ENCODE measurements around the gene TBC1D8.

TBC1D8 gene

GRCh38 chr2:101023327-101024107 is 127.7 kb downstream of the TBC1D8 start:
- no peak for DNase-seq

GRCh38 chr2:101022221-101022620 is 129.0 kb downstream of the TBC1D8 start:
- no peak for DNase-seq

- no peak for DNase-seq
Measured at GRCh38 chr2:101018934-101019333, 132.2 kb downstream of the TBC1D8 start.

DNA sequence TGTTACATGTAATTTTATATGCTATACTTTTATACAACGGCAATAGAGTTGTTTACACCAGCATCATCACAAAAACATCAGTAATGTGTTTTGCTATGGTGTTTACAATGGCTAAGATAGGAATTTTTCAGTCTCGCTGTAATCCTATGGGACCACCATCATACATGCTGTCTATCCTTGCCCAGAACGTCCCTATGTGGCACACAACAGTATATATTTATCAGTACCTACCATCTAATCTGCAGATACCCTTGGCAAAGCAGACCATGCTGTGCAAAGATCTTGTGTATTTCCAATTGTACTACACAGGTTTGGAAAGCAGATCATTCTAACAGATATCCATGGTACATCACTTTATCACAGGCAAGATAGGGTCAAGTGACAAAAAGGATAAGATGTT is 133.8 kb downstream of the TBC1D8 start:
- DNase-seq = no peak

- DNase-seq = no peak
Measured at GRCh38 chr2:101014264-101014857, 136.8 kb downstream of the TBC1D8 start.

DNA sequence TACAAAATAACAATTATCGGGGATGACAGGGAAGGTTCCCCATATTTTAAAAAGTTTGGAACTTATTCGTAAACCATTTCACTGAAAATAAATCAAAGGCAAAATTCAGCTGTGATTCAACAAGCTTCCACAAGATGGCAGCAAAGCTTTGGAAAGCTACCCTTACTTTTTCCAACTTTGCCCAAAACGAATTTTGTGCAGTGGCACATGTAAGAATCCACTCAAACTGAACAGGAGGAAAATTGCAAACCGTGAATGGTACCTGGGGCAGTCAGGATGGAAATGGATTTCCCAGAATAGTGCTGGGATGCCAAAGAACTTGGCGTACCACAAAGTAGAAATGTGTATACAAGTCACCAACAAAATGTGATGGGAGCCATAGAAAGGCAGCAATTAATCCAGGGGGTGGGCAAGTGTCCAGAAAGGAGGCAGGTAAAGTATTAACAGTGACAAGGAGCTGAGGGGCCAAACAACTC is 138.4 kb downstream of the TBC1D8 start:
- no peak for DNase-seq

DNA sequence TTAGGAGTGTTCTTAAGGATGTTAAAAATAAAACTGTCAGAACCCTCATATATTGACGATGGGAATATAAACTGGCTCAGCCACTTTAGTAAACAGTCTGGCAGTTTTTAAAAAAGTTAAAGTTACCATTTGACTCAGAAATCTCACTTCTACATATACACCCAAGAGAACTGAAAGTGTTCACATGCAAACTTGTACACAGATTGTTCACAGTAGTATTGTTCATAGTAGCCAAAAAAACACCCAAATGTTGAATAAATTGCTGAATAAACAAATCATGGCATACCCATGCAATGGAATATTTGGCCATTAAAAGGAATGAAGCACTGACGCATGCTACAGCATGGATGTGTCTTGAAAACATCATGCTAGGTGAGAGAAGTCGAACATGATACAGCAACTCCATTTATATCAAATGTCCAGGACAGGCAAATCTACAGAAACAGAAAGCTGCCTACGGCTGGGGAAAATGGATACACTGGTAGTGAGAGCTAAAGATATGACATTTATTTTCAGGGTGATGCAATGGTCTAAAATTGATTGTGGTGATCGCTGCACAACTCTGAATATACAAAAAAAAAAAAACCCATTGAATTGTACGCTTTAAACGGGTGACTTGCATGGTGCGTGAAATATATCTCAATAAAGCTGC is 139.0 kb downstream of the TBC1D8 start:
- DNase-seq = no peak

DNA sequence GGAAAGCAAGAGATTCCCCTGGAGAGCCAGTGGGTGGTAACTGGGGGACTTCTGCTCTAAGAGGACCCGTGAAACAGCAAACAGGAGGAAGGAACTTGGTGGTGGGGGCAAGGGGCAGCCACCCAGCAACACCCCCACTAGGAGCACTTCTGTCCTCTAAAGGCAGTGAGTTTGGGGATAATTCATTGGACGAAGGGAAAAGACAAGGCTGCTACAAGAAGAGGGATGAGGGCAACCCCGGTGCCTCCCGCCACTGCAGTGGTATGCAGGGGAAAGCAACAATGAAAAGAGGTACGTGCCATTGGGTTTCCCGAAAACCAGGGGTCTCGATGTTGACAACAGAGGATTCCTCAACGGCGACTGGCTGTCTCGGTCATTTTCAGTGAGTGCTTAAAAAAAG is 140.0 kb downstream of the TBC1D8 start:
- no peak for DNase-seq

GRCh38 chr2:101007415-101008345 is 143.5 kb downstream of the TBC1D8 start:
- DNase-seq = no peak

- DNase-seq = no peak
Measured at GRCh38 chr2:101006065-101006715, 145.0 kb downstream of the TBC1D8 start.

GRCh38 chr2:101004620-101005325 is 146.4 kb downstream of the TBC1D8 start:
- DNase-seq = no peak

DNA sequence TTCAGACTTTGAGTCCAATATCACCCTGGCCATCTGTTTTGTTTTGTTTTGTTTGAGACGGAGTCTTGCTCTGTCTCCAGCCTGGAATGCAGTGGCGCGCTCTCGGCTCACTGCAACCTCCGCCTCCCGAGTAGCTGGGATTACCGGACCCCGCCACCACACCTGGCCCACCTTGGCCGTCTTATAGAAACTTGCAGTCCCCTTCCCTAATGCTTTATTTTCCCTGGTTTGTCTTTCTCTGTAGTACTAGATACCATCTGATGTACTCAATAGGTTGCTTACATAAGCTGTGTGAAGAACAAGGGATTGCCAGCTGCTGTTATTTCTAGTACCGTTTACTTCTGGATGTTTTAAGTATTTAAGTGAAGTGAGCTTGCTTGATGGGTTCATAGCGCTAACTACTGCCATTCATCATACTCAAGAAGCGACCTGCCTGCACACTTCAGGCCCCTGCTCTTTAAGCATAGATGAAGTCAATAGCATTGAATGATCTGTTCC is 147.9 kb downstream of the TBC1D8 start:
- DNase-seq = no peak

DNA sequence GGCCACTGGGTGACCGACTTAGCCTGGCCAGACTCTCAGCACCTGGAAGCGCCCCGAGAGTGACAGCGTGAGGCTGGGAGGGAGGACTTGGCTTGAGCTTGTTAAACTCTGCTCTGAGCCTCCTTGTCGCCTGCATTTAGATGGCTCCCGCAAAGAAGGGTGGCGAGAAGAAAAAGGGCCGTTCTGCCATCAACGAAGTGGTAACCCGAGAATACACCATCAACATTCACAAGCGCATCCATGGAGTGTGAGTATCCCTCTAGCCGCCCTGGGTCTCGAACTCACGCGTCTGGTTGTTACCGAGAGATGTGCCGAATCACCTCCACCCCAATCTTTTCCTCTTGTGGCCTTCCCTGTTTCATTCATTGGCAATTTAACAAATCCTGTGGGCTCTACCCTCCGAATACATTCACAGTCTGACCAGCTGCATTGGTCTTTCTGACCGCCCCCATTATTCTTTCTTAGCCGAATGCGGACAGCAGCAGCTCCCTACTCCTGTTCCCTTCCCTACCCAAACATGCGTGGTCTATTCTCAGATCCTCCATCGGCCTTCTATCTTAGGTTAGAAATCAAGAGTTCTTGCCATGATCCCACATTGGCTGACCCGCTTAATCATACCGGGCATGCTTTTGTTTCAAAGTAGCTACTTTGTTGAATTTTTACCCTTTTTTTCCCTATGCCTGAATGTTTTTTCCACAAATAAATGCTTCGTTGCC is 148.5 kb downstream of the TBC1D8 start:
- no peak for DNase-seq

- DNase-seq = peak; percentile 97
Measured at GRCh38 chr2:101001691-101002561, 149.3 kb downstream of the TBC1D8 start, which contains the start of gene RPL31. Gene RPL31 (plus strand): TSS chr2:101002289. CDS start chr2:101002702, 413 bp downstream.

- DNase-seq = no peak
Measured at GRCh38 chr2:100999995-101000394, 151.2 kb downstream of the TBC1D8 start.

- no peak for DNase-seq
Measured at GRCh38 chr2:100998235-100998573, 153.0 kb downstream of the TBC1D8 start.

GRCh38 chr2:100997509-100998234 is 153.5 kb downstream of the TBC1D8 start:
- DNase-seq = no peak

DNA sequence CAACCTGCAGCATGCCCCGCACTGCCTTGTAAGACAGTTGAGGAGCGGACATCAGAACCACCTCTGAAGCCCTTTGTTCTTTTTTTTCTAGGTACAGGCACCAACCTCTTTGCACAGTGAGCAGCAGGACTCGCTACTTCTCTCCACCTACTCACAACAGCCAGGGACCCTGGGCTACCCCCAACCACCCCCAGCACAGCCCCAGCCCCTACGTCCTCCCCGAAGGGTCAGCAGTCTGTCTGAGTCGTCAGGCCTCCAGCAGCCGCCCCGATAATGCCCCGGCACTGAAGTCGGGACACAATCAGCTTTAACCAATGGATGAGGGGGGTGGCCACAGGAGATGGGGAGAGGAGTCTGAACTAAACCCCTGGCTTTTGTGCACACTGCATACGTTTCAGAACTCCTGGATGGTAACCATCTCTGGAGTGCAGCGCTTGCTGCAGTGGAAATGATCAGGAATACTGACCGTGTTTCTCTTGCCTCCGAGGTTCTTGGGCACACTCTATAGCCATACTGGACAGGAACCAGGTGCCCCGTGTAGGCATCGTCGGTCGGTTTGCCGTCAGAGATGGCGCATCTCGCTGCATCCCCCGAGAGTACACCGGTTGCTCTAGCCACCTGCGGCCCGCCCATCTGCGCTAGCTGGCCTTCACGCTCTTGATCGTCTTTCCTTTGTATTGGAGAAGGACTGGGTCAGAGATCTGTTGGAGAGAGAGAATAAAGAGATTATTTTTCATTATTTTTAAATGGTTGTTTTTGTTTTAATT is 155.7 kb downstream of the TBC1D8 start:
- DNase-seq = no peak
